ENCODE measurements around the gene DESI2.

GRCh38 chr1:244628789-244629188 is 24.1 kb upstream of the DESI2 start:
- TF ChIP-seq, protein P1, sequence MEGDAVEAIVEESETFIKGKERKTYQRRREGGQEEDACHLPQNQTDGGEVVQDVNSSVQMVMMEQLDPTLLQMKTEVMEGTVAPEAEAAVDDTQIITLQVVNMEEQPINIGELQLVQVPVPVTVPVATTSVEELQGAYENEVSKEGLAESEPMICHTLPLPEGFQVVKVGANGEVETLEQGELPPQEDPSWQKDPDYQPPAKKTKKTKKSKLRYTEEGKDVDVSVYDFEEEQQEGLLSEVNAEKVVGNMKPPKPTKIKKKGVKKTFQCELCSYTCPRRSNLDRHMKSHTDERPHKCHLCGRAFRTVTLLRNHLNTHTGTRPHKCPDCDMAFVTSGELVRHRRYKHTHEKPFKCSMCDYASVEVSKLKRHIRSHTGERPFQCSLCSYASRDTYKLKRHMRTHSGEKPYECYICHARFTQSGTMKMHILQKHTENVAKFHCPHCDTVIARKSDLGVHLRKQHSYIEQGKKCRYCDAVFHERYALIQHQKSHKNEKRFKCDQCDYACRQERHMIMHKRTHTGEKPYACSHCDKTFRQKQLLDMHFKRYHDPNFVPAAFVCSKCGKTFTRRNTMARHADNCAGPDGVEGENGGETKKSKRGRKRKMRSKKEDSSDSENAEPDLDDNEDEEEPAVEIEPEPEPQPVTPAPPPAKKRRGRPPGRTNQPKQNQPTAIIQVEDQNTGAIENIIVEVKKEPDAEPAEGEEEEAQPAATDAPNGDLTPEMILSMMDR (IDR thresholded peaks at IDR 0.05): no peak
- TF ChIP-seq POLR2A (IDR thresholded peaks at IDR 0.05): no peak

Measured in thyroid gland (tissue), 4 donors.